ENCODE results near the gene GUCA1A. TPM values are rescaled to one million over a fixed set of nuclear protein-coding genes. Genes with fewer than 3 reads are reported as not detected.
"Not testable (repeated sequence)": the region's sequence is repeated elsewhere in the genome, so short reads cannot be mapped to it uniquely, and the experiment has no call there.

Gene GUCA1A
- total RNA-seq, 3 donors from 2014 or later = not detected

GRCh38 chr6:42156638-42157037 lies 16.5 kb upstream of the GUCA1A start:
- H3K9me3 Mint-ChIP-seq = no peaks in the 10 kb centered on the region
- H3K27me3 Mint-ChIP-seq (ENCODE audit: low read depth) = no peaks in the 10 kb centered on the region
- no peaks in the 10 kb centered on the region for H3K36me3 Mint-ChIP-seq (ENCODE audit: insufficient read depth)
- no peak for DNase-seq
- no peak for ATAC-seq
- H3K4me1 Mint-ChIP-seq (ENCODE audit: low read depth) = no peaks in the 10 kb centered on the region
- H3K4me3 Mint-ChIP-seq = no peak overlapping the region

GRCh38 chr6:42158011-42158410 lies 15.2 kb upstream of the GUCA1A start:
- Mint-ChIP-seq H3K27me3 (ENCODE audit: low read depth) (peaks cover 2% of the 10 kb centered on the region), H3K4me3 (no peak overlapping the region), H3K36me3 (ENCODE audit: insufficient read depth) (no peaks in the 10 kb centered on the region), H3K4me1 (ENCODE audit: low read depth) (no peaks in the 10 kb centered on the region), H3K9me3 (no peaks in the 10 kb centered on the region)
- DNase-seq (no peak), ATAC-seq (no peak)

- ATAC-seq (no peak), DNase-seq (no peak)
- Mint-ChIP-seq H3K27me3 (ENCODE audit: low read depth) (peaks cover 3% of the 10 kb centered on the region), H3K4me3 (no peak overlapping the region), H3K4me1 (ENCODE audit: low read depth) (no peaks in the 10 kb centered on the region), H3K36me3 (ENCODE audit: insufficient read depth) (no peaks in the 10 kb centered on the region), H3K9me3 (no peaks in the 10 kb centered on the region)
Observed at GRCh38 chr6:42158631-42159030, 14.5 kb upstream of the GUCA1A start.

- Mint-ChIP-seq H3K4me3 (no peak overlapping the region), H3K36me3 (ENCODE audit: insufficient read depth) (no peaks in the 10 kb centered on the region), H3K4me1 (ENCODE audit: low read depth) (no peaks in the 10 kb centered on the region), H3K27me3 (ENCODE audit: low read depth) (peaks cover 3% of the 10 kb centered on the region), H3K9me3 (no peaks in the 10 kb centered on the region)
- DNase-seq (no peak), ATAC-seq (no peak)
Observed at GRCh38 chr6:42159431-42160024, 13.6 kb upstream of the GUCA1A start.

- peaks cover 3% of the 10 kb centered on the region for H3K27me3 Mint-ChIP-seq (ENCODE audit: low read depth)
- DNase-seq (no peak), ATAC-seq (no peak)
- H3K4me1 Mint-ChIP-seq (ENCODE audit: low read depth) = no peaks in the 10 kb centered on the region
- no peaks in the 10 kb centered on the region for H3K9me3 Mint-ChIP-seq
- H3K4me3 Mint-ChIP-seq = no peak overlapping the region
- H3K36me3 Mint-ChIP-seq (ENCODE audit: insufficient read depth) = no peaks in the 10 kb centered on the region
Observed at GRCh38 chr6:42162384-42162783, 10.8 kb upstream of the GUCA1A start.

- ATAC-seq = no peak
- Mint-ChIP-seq H3K4me1 (ENCODE audit: low read depth) (no peaks in the 10 kb centered on the region), H3K9me3 (no peaks in the 10 kb centered on the region), H3K4me3 (no peak overlapping the region), H3K27me3 (ENCODE audit: low read depth) (peaks cover 3% of the 10 kb centered on the region), H3K36me3 (ENCODE audit: insufficient read depth) (no peaks in the 10 kb centered on the region)
- no peak for DNase-seq
Observed at GRCh38 chr6:42162812-42163211, 10.4 kb upstream of the GUCA1A start.

- H3K9me3 Mint-ChIP-seq = no peaks in the 10 kb centered on the region
- peaks cover 3% of the 10 kb centered on the region for H3K27me3 Mint-ChIP-seq (ENCODE audit: low read depth)
- DNase-seq (no peak), ATAC-seq (no peak)
- no peaks in the 10 kb centered on the region for H3K36me3 Mint-ChIP-seq (ENCODE audit: insufficient read depth)
- H3K4me3 Mint-ChIP-seq = no peak overlapping the region
- H3K4me1 Mint-ChIP-seq (ENCODE audit: low read depth) = no peaks in the 10 kb centered on the region
Observed at GRCh38 chr6:42163981-42164380, 9.2 kb upstream of the GUCA1A start.

GRCh38 chr6:42165016-42165415 lies 8.1 kb upstream of the GUCA1A start:
- DNase-seq (no peak), ATAC-seq (no peak)
- H3K9me3 Mint-ChIP-seq = no peaks in the 10 kb centered on the region
- H3K36me3 Mint-ChIP-seq (ENCODE audit: insufficient read depth) = no peaks in the 10 kb centered on the region
- no peaks in the 10 kb centered on the region for H3K4me1 Mint-ChIP-seq (ENCODE audit: low read depth)
- H3K4me3 Mint-ChIP-seq = no peak overlapping the region
- peaks cover 3% of the 10 kb centered on the region for H3K27me3 Mint-ChIP-seq (ENCODE audit: low read depth)

- H3K4me3 Mint-ChIP-seq = no peak overlapping the region
- peak; percentile 80 for DNase-seq
- ATAC-seq = peak; percentile 90 to 96
Observed at GRCh38 chr6:42166444-42167141, 6.6 kb upstream of the GUCA1A start.

GRCh38 chr6:42168650-42169049 lies 4.5 kb upstream of the GUCA1A start:
- H3K9me3 Mint-ChIP-seq = no peaks in the 10 kb centered on the region
- H3K4me3 Mint-ChIP-seq = no peak overlapping the region
- DNase-seq (no peak), ATAC-seq (no peak)
- no peaks in the 10 kb centered on the region for H3K36me3 Mint-ChIP-seq (ENCODE audit: insufficient read depth)
- H3K27me3 Mint-ChIP-seq (ENCODE audit: low read depth) = no peaks in the 10 kb centered on the region
- no peaks in the 10 kb centered on the region for H3K4me1 Mint-ChIP-seq (ENCODE audit: low read depth)

More at GRCh38 chr6:42166444-42167141, 6.6 kb upstream of the GUCA1A start:
- Mint-ChIP-seq H3K27me3 (ENCODE audit: low read depth) (peaks cover 3% of the 10 kb centered on the region), H3K9me3 (no peaks in the 10 kb centered on the region), H3K4me1 (ENCODE audit: low read depth) (no peaks in the 10 kb centered on the region), H3K36me3 (ENCODE audit: insufficient read depth) (no peaks in the 10 kb centered on the region)

- not testable (repeated sequence) for H3K36me3 Mint-ChIP-seq (ENCODE audit: insufficient read depth); H3K9me3 Mint-ChIP-seq; H3K27me3 Mint-ChIP-seq (ENCODE audit: low read depth); H3K4me1 Mint-ChIP-seq (ENCODE audit: low read depth); DNase-seq; H3K4me3 Mint-ChIP-seq; ATAC-seq
Observed at GRCh38 chr6:42169780-42170179, 3.4 kb upstream of the GUCA1A start.

- ATAC-seq (no peak), DNase-seq (no peak)
- H3K4me3 Mint-ChIP-seq = no peak overlapping the region
- H3K27me3 Mint-ChIP-seq (ENCODE audit: low read depth) = peaks cover 2% of the 10 kb centered on the region
- no peaks in the 10 kb centered on the region for H3K9me3 Mint-ChIP-seq
- no peaks in the 10 kb centered on the region for H3K36me3 Mint-ChIP-seq (ENCODE audit: insufficient read depth)
- no peaks in the 10 kb centered on the region for H3K4me1 Mint-ChIP-seq (ENCODE audit: low read depth)
Observed at GRCh38 chr6:42171813-42172581, 1.2 kb upstream of the GUCA1A start.

- Mint-ChIP-seq H3K4me1 (ENCODE audit: low read depth) (peaks cover 3% of the 10 kb centered on the region), H3K27me3 (ENCODE audit: low read depth) (peaks cover 11% of the 10 kb centered on the region), H3K4me3 (no peak overlapping the region), H3K36me3 (ENCODE audit: insufficient read depth) (no peaks in the 10 kb centered on the region), H3K9me3 (no peaks in the 10 kb centered on the region)
- no peak for ATAC-seq
- DNase-seq = no peak
Observed at GRCh38 chr6:42175860-42176259, 2.7 kb downstream of the GUCA1A start.

GRCh38 chr6:42176981-42177380 lies 3.8 kb downstream of the GUCA1A start:
- no peaks in the 10 kb centered on the region for H3K9me3 Mint-ChIP-seq
- no peaks in the 10 kb centered on the region for H3K36me3 Mint-ChIP-seq (ENCODE audit: insufficient read depth)
- H3K4me1 Mint-ChIP-seq (ENCODE audit: low read depth) = peaks cover 3% of the 10 kb centered on the region
- DNase-seq = no peak
- peaks cover 17% of the 10 kb centered on the region for H3K27me3 Mint-ChIP-seq (ENCODE audit: low read depth)
- ATAC-seq = no peak
- no peak overlapping the region for H3K4me3 Mint-ChIP-seq

Measured in activated T-cell treated with anti-CD3 and anti-CD28 coated beads, Interleukin-2, amount 50 U/mL, for 4 hours (primary cell).